Fibroblast of skin of abdomen (primary cell): ENCODE data around the gene ETFBKMT.

ENCODE experiments used
- DNase-seq: peaks from one replicate; pipeline ENCODE4 v3.0.0-alpha.2; 2013

Gene ETFBKMT

DNA sequence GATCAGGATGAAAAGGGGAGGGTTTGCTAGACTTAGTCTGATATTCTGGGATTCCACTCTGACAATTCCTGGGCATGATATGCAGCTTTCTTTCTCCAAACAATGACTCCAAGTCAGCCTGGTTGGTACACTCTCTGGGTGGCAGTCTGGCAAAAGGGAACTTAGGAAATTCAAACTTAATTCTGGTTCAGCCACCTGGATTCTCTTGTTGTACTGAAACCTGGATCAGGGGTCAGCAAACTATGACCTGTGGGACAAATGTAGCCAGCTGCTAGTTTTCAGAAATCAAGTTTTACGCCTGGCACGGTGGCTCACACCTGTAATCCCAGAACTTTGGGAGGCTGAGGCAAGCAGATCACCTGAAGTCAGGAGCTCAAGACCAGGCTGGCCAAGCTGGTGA, 63.1 kb downstream of the ETFBKMT start:
- no peak for DNase-seq
